B cell (primary cell): ENCODE measurements around the gene PLCL1. TPM values are rescaled to one million over a fixed set of nuclear protein-coding genes. Genes with fewer than 3 reads are reported as not detected.

Experiments used
- ATAC-seq: fragments of 200-7000 bp; cut with Tn5 transposase; one replicate; pipeline ENCODE4 v1.10.0; 2021; ENCODE audit warnings: low read depth, mild to moderate bottlenecking, moderate number of reproducible peaks, moderate library complexity
- CTCF ChIA-PET: fragments of 350-600 bp; sonication (Branson Sonifier 250); formaldehyde crosslinking; loops from one replicate; lab custom pipeline; 2021; ENCODE audit warnings: antibody characterized with exemption, inconsistent platforms; lab: Charles Lee
- POLR2A ChIA-PET: fragments of 350-600 bp; sonication (Branson Sonifier 250); formaldehyde crosslinking; loops from one replicate; lab custom pipeline; 2021; ENCODE audit warnings: antibody characterized with exemption; lab: Charles Lee
- DNase-seq: peaks from one replicate; pipeline ENCODE4 v3.0.0; 2013
- H2AFZ ChIP-seq: 2 replicates; pipeline ENCODE4 v1.6.1; 2012; ENCODE audit warnings: mild to moderate bottlenecking, low read depth, low read length; ENCODE audit not compliant: insufficient read depth, poor library complexity, severe bottlenecking
- H3K27ac ChIP-seq, 2 donors: 1 replicate in 1 of 2; 2 replicates in 1 of 2; pipeline ENCODE4 v1.5.1; 2012 to 2013; ENCODE audit warnings: low read length in 2 of 2, mild to moderate bottlenecking in 2 of 2, moderate library complexity in 1 of 2
- H3K27me3 ChIP-seq, 4 experiments: fragments of 200-600 bp in 1 of 4; sonication (generic) in 1 of 4; replicated peaks in 1 of 4; 1 replicate in 2 of 4; 2 replicates in 2 of 4; pipeline versions ENCODE4 v1.6.1 to v1.7.0; 2013 to 2016; ENCODE audit warnings: low read length in 3 of 4, mild to moderate bottlenecking in 2 of 4, mixed read lengths in 1 of 4, moderate library complexity in 1 of 4; ENCODE audit not compliant: insufficient read depth in 4 of 4, control insufficient read depth in 3 of 4; ENCODE audit errors: control extremely low read depth in 1 of 4
- H3K36me3 ChIP-seq, 2 experiments: replicated peaks in 1 of 2; 1 replicate in 1 of 2; 2 replicates in 1 of 2; pipeline versions ENCODE4 v1.6.1 to v1.7.1; 2013; ENCODE audit warnings: low read length in 1 of 2; ENCODE audit not compliant: insufficient read depth in 2 of 2, control insufficient read depth in 1 of 2; ENCODE audit errors: control extremely low read depth in 1 of 2, extremely low read depth in 1 of 2
- H3K4me1 ChIP-seq, 2 donors: fragments of 200-600 bp in 1 of 2; sonication (generic) in 1 of 2; 1 replicate in 1 of 2; 2 replicates in 1 of 2; pipeline versions ENCODE4 v1.5.1 to v1.6.1; 2013 to 2017; ENCODE audit warnings: low read length in 2 of 2; ENCODE audit not compliant: control insufficient read depth in 2 of 2, insufficient read depth in 2 of 2
- H3K4me2 ChIP-seq: replicated peaks from 2 replicates; pipeline ENCODE3; 2012; ENCODE audit warnings: mild to moderate bottlenecking, low read depth, low read length; ENCODE audit not compliant: poor library complexity, severe bottlenecking
- H3K4me3 ChIP-seq, 5 experiments: fragments of 200-600 bp in 1 of 5; sonication (generic) in 1 of 5; 1 replicate in 3 of 5; 2 replicates in 2 of 5; pipeline versions ENCODE4 v1.5.1 to v1.7.0; 2011 to 2016; ENCODE audit warnings: low read length in 4 of 5, mild to moderate bottlenecking in 4 of 5, low read depth in 2 of 5, control low read depth in 1 of 5, moderate library complexity in 1 of 5; ENCODE audit not compliant: insufficient read depth in 1 of 5; ENCODE audit errors: control extremely low read depth in 1 of 5, extremely low read depth in 1 of 5
- H3K79me2 ChIP-seq: fragments of 200-600 bp; sonication (generic); one replicate; pipeline ENCODE4 v1.6.0; 2016; ENCODE audit warnings: low read length; ENCODE audit not compliant: control insufficient read depth, insufficient read depth
- H3K9ac ChIP-seq: fragments of 200-600 bp; sonication (generic); 2 replicates; pipeline ENCODE4 v1.6.1; 2017; ENCODE audit warnings: mild to moderate bottlenecking, low read length, moderate library complexity
- H3K9me3 ChIP-seq, 3 donors: one replicate each; pipeline versions ENCODE4 v1.6.1 to v1.7.1; 2013; ENCODE audit warnings: low read length in 2 of 3; ENCODE audit not compliant: control insufficient read depth in 2 of 3, insufficient read depth in 1 of 3; ENCODE audit errors: control extremely low read depth in 1 of 3
- H4K20me1 ChIP-seq: 2 replicates; pipeline ENCODE4 v1.6.0; 2012; ENCODE audit warnings: mild to moderate bottlenecking, low read length; ENCODE audit not compliant: insufficient read depth, control insufficient read depth, poor library complexity, severe bottlenecking
- H3K27ac Mint-ChIP-seq: one replicate; pipeline ENCODE4 v1.8.0; 2021; ENCODE audit warnings: mixed read lengths
- H3K27me3 Mint-ChIP-seq: one replicate; pipeline ENCODE4 v1.8.0; 2021; ENCODE audit warnings: mixed read lengths
- H3K4me1 Mint-ChIP-seq: one replicate; pipeline ENCODE4 v1.8.0; 2021; ENCODE audit warnings: mixed read lengths
- H3K4me3 Mint-ChIP-seq: one replicate; pipeline ENCODE4 v1.8.0; 2021; ENCODE audit warnings: mixed read lengths
- H3K9me3 Mint-ChIP-seq: one replicate; pipeline ENCODE4 v1.8.0; 2022; ENCODE audit warnings: mixed read lengths; ENCODE audit not compliant: insufficient read depth
- CTCF ChIP-seq: fragments of 200-600 bp; IDR thresholded peaks from one replicate; pipeline ENCODE4 v1.8.0; 2022; ENCODE audit warnings: antibody characterized with exemption, mild to moderate bottlenecking
- EZH2 ChIP-seq: IDR thresholded peaks from 2 replicates; pipeline ENCODE4 v1.6.1; 2012; ENCODE audit warnings: borderline replicate concordance, low read depth, mild to moderate bottlenecking, moderate library complexity, low read length; ENCODE audit not compliant: insufficient read depth, poor library complexity, severe bottlenecking
- WGBS: methylation state at CpG from one replicate; pipeline ENCODE4 v1.1.5; 2013; ENCODE audit warnings: missing lambda C conversion rate; ENCODE audit not compliant: insufficient coverage; 5-methylcytosine and 5-hydroxymethylcytosine counted together
- intact Hi-C: fragments of 100-400 bp; cut with micrococcal nuclease; formaldehyde crosslinking; loops from one replicate; pipeline ENCODE4 v1.10.0; 2022
- polyA plus RNA-seq: library from polyadenylated mRNA; depleted of rRNA; stranded (reverse); fragments of >200 nt; gene quantifications from 2 replicates; pipeline ENCODE4 v1.2.3, GENCODE V29; 2012
- total RNA-seq, 2 donors: library from RNA; stranded (reverse); fragments of 120-200 nt in 1 of 2; gene quantifications; 1 replicate in 1 of 2; 2 replicates in 1 of 2; pipeline versions ENCODE4 v1.2.3 to v1.2.4, GENCODE V29; 2013 to 2022

Gene PLCL1
- total and polyA plus RNA-seq, 2 donors (not counting 1 experiment from before 2014, with no cell fraction given): 0.07 to 0.25 TPM

- H3K4me3 ChIP-seq: no peak overlapping the region
- H3K9me3 Mint-ChIP-seq: no peaks in the 10 kb centered on the region
- H3K4me2 ChIP-seq: no peak overlapping the region
- no CpG with 5 or more reads among the region's 1 CpG for WGBS
- H4K20me1 ChIP-seq: no peaks in the 10 kb centered on the region
- ATAC-seq: no peak
- intact Hi-C loops: no loop called here
- no peak for TF ChIP-seq CTCF
- no peak for TF ChIP-seq EZH2
- no peak overlapping the region for H2AFZ ChIP-seq
- peaks cover 0 to 5% (median 0%) of the 10 kb centered on the region in 3 donors for H3K9me3 ChIP-seq
- no peaks in the 10 kb centered on the region for H3K79me2 ChIP-seq
- H3K27ac ChIP-seq: no peak overlapping the region
- no peak for DNase-seq
- POLR2A ChIA-PET: no interaction called here
- no peak overlapping the region for H3K4me3 Mint-ChIP-seq
- no peaks in the 10 kb centered on the region for H3K27me3 Mint-ChIP-seq
- no peaks in the 10 kb centered on the region for H3K4me1 Mint-ChIP-seq
- H3K36me3 ChIP-seq: no peaks in the 10 kb centered on the region
- CTCF ChIA-PET: no interaction called here
- H3K9ac ChIP-seq: no peak overlapping the region
- H3K27ac Mint-ChIP-seq: no peak overlapping the region
- no peaks in the 10 kb centered on the region for H3K27me3 ChIP-seq
- H3K4me1 ChIP-seq: no peaks in the 10 kb centered on the region
Measured at GRCh38 chr2:198187841-198188240, 383.4 kb downstream of the PLCL1 start.

- no peaks in the 10 kb centered on the region for H3K9me3 ChIP-seq
- no peak overlapping the region for H2AFZ ChIP-seq
- H3K27ac Mint-ChIP-seq: no peak overlapping the region
- H3K9me3 Mint-ChIP-seq: no peaks in the 10 kb centered on the region
- H3K9ac ChIP-seq: no peak overlapping the region
- H3K4me3 ChIP-seq: no peak overlapping the region
- intact Hi-C loops: no loop called here
- H3K4me1 Mint-ChIP-seq: no peaks in the 10 kb centered on the region
- no peak overlapping the region for H3K27ac ChIP-seq
- CTCF ChIA-PET: no interaction called here
- H3K4me2 ChIP-seq: no peak overlapping the region
- H4K20me1 ChIP-seq: no peaks in the 10 kb centered on the region
- H3K27me3 Mint-ChIP-seq: no peaks in the 10 kb centered on the region
- no peak for ATAC-seq
- no peak for DNase-seq
- no peaks in the 10 kb centered on the region for H3K27me3 ChIP-seq
- no peaks in the 10 kb centered on the region for H3K36me3 ChIP-seq
- H3K4me3 Mint-ChIP-seq: no peak overlapping the region
- no peaks in the 10 kb centered on the region for H3K79me2 ChIP-seq
- H3K4me1 ChIP-seq: no peaks in the 10 kb centered on the region
- TF ChIP-seq CTCF: no peak
- TF ChIP-seq EZH2: no peak
- POLR2A ChIA-PET: no interaction called here
- 83% methylated on average over 6 of the region's 13 CpGs for WGBS
Measured at GRCh38 chr2:198188982-198189381, 384.6 kb downstream of the PLCL1 start.
